CD14-positive monocyte (primary cell): ENCODE measurements around the gene RNF212B. TPM values are rescaled to one million over a fixed set of nuclear protein-coding genes. Genes with fewer than 3 reads are reported as not detected.

ENCODE experiments used
- DNase-seq, 3 donors: peaks; one replicate each; pipeline ENCODE4 v3.0.0-alpha.2; 2011 to 2022
- H2AFZ ChIP-seq: 2 replicates; pipeline ENCODE4 v1.6.0; 2012; ENCODE audit warnings: mild to moderate bottlenecking, low read depth, low read length, inconsistent platforms; ENCODE audit not compliant: insufficient read depth, poor library complexity, severe bottlenecking
- H3K27ac ChIP-seq, 2 donors: 1 replicate in 1 of 2; 2 replicates in 1 of 2; pipeline ENCODE4 v1.5.1; 2012 to 2013; ENCODE audit warnings: low read length in 2 of 2, control low read depth in 1 of 2, inconsistent platforms in 1 of 2, low read depth in 1 of 2, mild to moderate bottlenecking in 1 of 2
- H3K27me3 ChIP-seq, 2 donors: one replicate each; pipeline versions ENCODE4 v1.6.0 to v1.6.1; 2011 to 2013; ENCODE audit warnings: low read length in 2 of 2; ENCODE audit not compliant: control insufficient read depth in 2 of 2, insufficient read depth in 2 of 2
- H3K36me3 ChIP-seq, 2 donors: replicated peaks in 1 of 2; 1 replicate in 1 of 2; 2 replicates in 1 of 2; pipeline versions ENCODE4 v1.5.1 to v1.6.1; 2012 to 2013; ENCODE audit warnings: low read length in 2 of 2, control low read depth in 1 of 2, inconsistent platforms in 1 of 2, mild to moderate bottlenecking in 1 of 2; ENCODE audit not compliant: insufficient read depth in 2 of 2, control insufficient read depth in 1 of 2
- H3K4me1 ChIP-seq, 2 donors: 1 replicate in 1 of 2; 2 replicates in 1 of 2; pipeline versions ENCODE4 v1.5.1 to v1.6.1; 2012 to 2013; ENCODE audit warnings: low read length in 2 of 2, control low read depth in 1 of 2, inconsistent platforms in 1 of 2, mild to moderate bottlenecking in 1 of 2, moderate library complexity in 1 of 2; ENCODE audit not compliant: insufficient read depth in 2 of 2, control insufficient read depth in 1 of 2
- H3K4me2 ChIP-seq: replicated peaks from 2 replicates; pipeline ENCODE3; 2012; ENCODE audit warnings: low read length, moderate library complexity, mild to moderate bottlenecking; ENCODE audit not compliant: poor library complexity, severe bottlenecking; ENCODE audit errors: extremely low read depth
- H3K4me3 ChIP-seq, 3 experiments: fragments of 200-600 bp in 1 of 3; sonication (generic) in 1 of 3; replicated peaks in 1 of 3; 1 replicate in 2 of 3; 2 replicates in 1 of 3; pipeline ENCODE4 v1.5.1; 2011 to 2013; ENCODE audit warnings: low read length in 3 of 3, mild to moderate bottlenecking in 3 of 3, control low read depth in 2 of 3, low read depth in 2 of 3, inconsistent platforms in 1 of 3, moderate library complexity in 1 of 3
- H3K79me2 ChIP-seq: 2 replicates; pipeline ENCODE4 v1.6.0; 2012; ENCODE audit warnings: mild to moderate bottlenecking, control low read depth, inconsistent platforms, low read length, moderate library complexity; ENCODE audit not compliant: insufficient read depth
- H3K9ac ChIP-seq: 2 replicates; pipeline ENCODE4 v1.6.0; 2017; ENCODE audit warnings: low read length, mild to moderate bottlenecking; ENCODE audit not compliant: insufficient read depth, poor library complexity, severe bottlenecking
- H3K9me3 ChIP-seq, 2 donors: replicated peaks in 1 of 2; 1 replicate in 1 of 2; 2 replicates in 1 of 2; pipeline versions ENCODE4 v1.5.1 to v1.6.1; 2012 to 2013; ENCODE audit warnings: low read length in 2 of 2, control low read depth in 1 of 2; ENCODE audit not compliant: control insufficient read depth in 1 of 2, insufficient read depth in 1 of 2
- H4K20me1 ChIP-seq: 2 replicates; pipeline ENCODE4 v1.6.0; 2012; ENCODE audit warnings: mild to moderate bottlenecking, low read length, control low read depth, moderate library complexity; ENCODE audit not compliant: insufficient read depth
- H3K27ac Mint-ChIP-seq, 7 donors: one replicate each; pipeline ENCODE4 v1.8.0; 2020; ENCODE audit warnings: mild to moderate bottlenecking in 7 of 7, mixed read lengths in 7 of 7, moderate library complexity in 6 of 7, inconsistent platforms in 2 of 7
- H3K27me3 Mint-ChIP-seq, 3 donors: one replicate each; pipeline ENCODE4 v1.8.0; 2021 to 2022; ENCODE audit warnings: low read depth in 3 of 3, mild to moderate bottlenecking in 3 of 3, mixed read lengths in 3 of 3, moderate library complexity in 3 of 3, inconsistent platforms in 1 of 3
- H3K36me3 Mint-ChIP-seq, 2 donors: one replicate each; pipeline ENCODE4 v1.8.0; 2020; ENCODE audit warnings: mixed read lengths in 2 of 2, inconsistent platforms in 1 of 2, mild to moderate bottlenecking in 1 of 2
- H3K4me1 Mint-ChIP-seq: one replicate; pipeline ENCODE4 v1.8.0; 2020; ENCODE audit warnings: mild to moderate bottlenecking, mixed read lengths
- H3K4me3 Mint-ChIP-seq, 2 donors: one replicate each; pipeline ENCODE4 v1.8.0; 2020; ENCODE audit warnings: mild to moderate bottlenecking in 2 of 2, mixed read lengths in 2 of 2, moderate library complexity in 1 of 2
- H3K9me3 Mint-ChIP-seq, 7 donors: one replicate each; pipeline ENCODE4 v1.8.0; 2020 to 2022; ENCODE audit warnings: mixed read lengths in 7 of 7, mild to moderate bottlenecking in 6 of 7, moderate library complexity in 6 of 7, inconsistent platforms in 2 of 7
- CTCF ChIP-seq: fragments of 200-600 bp; IDR thresholded peaks from one replicate; pipeline ENCODE4 v1.8.0; 2022; ENCODE audit warnings: antibody characterized with exemption, mild to moderate bottlenecking
- WGBS: methylation state at CpG from one replicate; pipeline ENCODE4 v1.1.5; 2013; ENCODE audit warnings: missing lambda C conversion rate; ENCODE audit not compliant: insufficient coverage; 5-methylcytosine and 5-hydroxymethylcytosine counted together
- intact Hi-C, 2 donors: fragments of 100-400 bp; cut with micrococcal nuclease; formaldehyde crosslinking; loops; one replicate each; pipeline versions ENCODE4 v1.15.0 to v1.15.1; 2023
- polyA plus RNA-seq, 3 donors: library from polyadenylated mRNA; depleted of rRNA in 1 of 3; unstranded in 2 of 3; stranded (reverse) in 1 of 3; fragments of 300-500 nt in 2 of 3; fragments of >200 nt in 1 of 3; fragmentation: Illumina TruSeq in 2 of 3; gene quantifications; 1 replicate in 2 of 3; 2 replicates in 1 of 3; pipeline ENCODE4 v1.2.3, GENCODE V29; 2012 to 2021

The RNF212B gene
- polyA plus RNA-seq, 3 donors, result not detected

DNA sequence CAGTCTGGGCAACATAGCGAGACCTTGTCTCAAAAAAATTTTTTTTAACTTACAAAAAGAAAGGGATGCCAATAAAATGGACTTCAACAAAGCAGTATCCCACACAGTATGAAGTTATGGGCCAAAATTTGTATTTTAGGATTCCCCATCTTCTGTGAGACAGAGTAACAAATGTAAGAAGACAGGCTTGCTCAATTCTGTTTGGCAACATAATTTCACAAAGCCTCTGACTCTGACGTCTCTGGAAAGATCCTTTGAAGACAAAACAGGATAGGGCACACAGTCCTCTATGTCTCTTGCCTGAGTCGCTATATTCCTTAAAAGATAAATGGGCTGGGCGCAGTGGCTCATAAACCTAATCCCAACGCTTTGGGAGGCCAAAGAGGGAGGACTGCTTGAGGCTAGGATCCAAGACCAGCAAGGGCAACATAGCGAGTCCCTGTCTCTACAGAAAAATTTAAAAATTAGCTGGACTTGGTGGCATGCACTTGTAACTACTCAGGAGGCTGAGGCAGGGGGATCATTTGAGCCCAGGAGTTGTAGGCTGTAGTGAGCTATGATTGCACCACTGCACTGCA, 49.3 kb downstream of the RNF212B start:
- Histone ChIP-seq H2AFZ (peak overlapping the region; percentile 93), H3K79me2 (peaks cover 36% of the 10 kb centered on the region), H3K27me3 (no peaks in the 10 kb centered on the region), H3K9ac (peak overlapping the region; percentile 92), H3K36me3 (peaks cover 0 to 7% of the 10 kb centered on the region in 2 donors), H3K4me3 (peak overlapping the region; percentile 41 to 94 (median 89)), H3K9me3 (no peaks in the 10 kb centered on the region), H3K4me1 (peaks cover 18 to 25% of the 10 kb centered on the region in 2 donors), H3K4me2 (peak overlapping the region; percentile 95), H3K27ac (peak overlapping the region; percentile 91 to 95), H4K20me1 (no peaks in the 10 kb centered on the region)
- 65% methylated on average over 5 of the region's 6 CpGs for WGBS
- no peak for TF ChIP-seq CTCF
- peak overlapping the region; percentile 98 to 99 for H3K4me3 Mint-ChIP-seq
- DNase-seq, result peak; percentile 12 to 49 (median 40)
- peaks cover 24% of the 10 kb centered on the region for H3K4me1 Mint-ChIP-seq
- peaks cover 0 to 2% (median 0%) of the 10 kb centered on the region in 3 donors for H3K27me3 Mint-ChIP-seq
- H3K36me3 Mint-ChIP-seq, result peaks cover 3 to 6% of the 10 kb centered on the region in 2 donors
- intact Hi-C loops, result loop anchor here (1.0 to 10.0 kb wide), 5 partner anchors 13 to 192 kb away; partner anchors contain the start of genes PABPN1 (in 2 of the 2), ACIN1 (in 1 of the 2) and C14orf119 (in 1 of the 2)
- no peaks in the 10 kb centered on the region for H3K9me3 Mint-ChIP-seq
- peak overlapping the region; percentile 94 to 99 (median 97) for H3K27ac Mint-ChIP-seq

GRCh38 chr14:23294734-23295561, 57.2 kb downstream of the RNF212B start:
- Mint-ChIP-seq H3K36me3 (peaks cover 28 to 41% of the 10 kb centered on the region in 2 donors), H3K4me3 (peak overlapping the region; percentile 11 to 68), H3K4me1 (peaks cover 30% of the 10 kb centered on the region), H3K27ac (peak overlapping the region; percentile 7 to 84 (median 57)), H3K27me3 (peaks cover 3 to 11% (median 7%) of the 10 kb centered on the region in 3 donors), H3K9me3 (no peaks in the 10 kb centered on the region)
- H3K27me3 ChIP-seq, result no peaks in the 10 kb centered on the region
- 25% methylated on average over 13 of the region's 24 CpGs for WGBS
- DNase-seq, result peak; percentile 63 to 69 (median 66)
- intact Hi-C loops, result no loop called here
- H3K4me2 ChIP-seq, result peak overlapping the region; percentile 36
- H3K79me2 ChIP-seq, result peaks cover 11% of the 10 kb centered on the region
- no peaks in the 10 kb centered on the region for H3K9me3 ChIP-seq
- H3K4me3 ChIP-seq, result peak overlapping the region in 1 of 3 experiments; percentile 15
- H3K36me3 ChIP-seq, result peaks cover 18 to 31% of the 10 kb centered on the region in 2 donors
- no peak overlapping the region for H3K27ac ChIP-seq
- H3K9ac ChIP-seq, result no peak overlapping the region
- no peaks in the 10 kb centered on the region for H4K20me1 ChIP-seq
- H2AFZ ChIP-seq, result peak overlapping the region; percentile 17
- peak; percentile 84 for TF ChIP-seq CTCF
- H3K4me1 ChIP-seq, result peaks cover 20 to 26% of the 10 kb centered on the region in 2 donors
